ENCODE results near the gene EIF4ENIF1. TPM values are rescaled to one million over a fixed set of nuclear protein-coding genes. Genes with fewer than 3 reads are reported as not detected.

The EIF4ENIF1 gene
- total and polyA plus RNA-seq, 2 donors (not counting 3 experiments of a cell fraction or from before 2014, with no cell fraction given), result 22.8 to 38.7 TPM

GRCh38 chr22:31442768-31443489 is 46.7 kb downstream of the EIF4ENIF1 start:
- dilution Hi-C loops (cut with MboI; ENCODE audit: extremely low pct_ligation_motif_present, low sequenced_read_pairs), result no loop called here

More at GRCh38 chr22:31442768-31443489, 46.7 kb downstream of the EIF4ENIF1 start:
- Histone ChIP-seq H2AFZ (ENCODE audit: low read depth, low read length) (no peak overlapping the region), H4K20me1 (replicated peaks; ENCODE audit: control insufficient read depth, extremely low read depth, insufficient read depth, low read length) (no peaks in the 10 kb centered on the region), H3K27ac (ENCODE audit: insufficient read depth, low read depth, low read length) (no peak overlapping the region), H3K4me1 (ENCODE audit: control insufficient read depth, extremely low read depth, insufficient read depth, low read length) (no peaks in the 10 kb centered on the region), H3K9me3 (replicated peaks; ENCODE audit: control insufficient read depth, insufficient read depth, low read length) (no peaks in the 10 kb centered on the region), H3K36me3 (ENCODE audit: control insufficient read depth in 2 of 2, extremely low read depth in 1 of 2, insufficient read depth in 2 of 2, low read length in 2 of 2) (peaks cover 15 to 36% of the 10 kb centered on the region in 2 experiments), H3K4me2 (ENCODE audit: insufficient read depth, low read length) (no peak overlapping the region), H3K79me2 (ENCODE audit: control insufficient read depth, insufficient read depth, low read length) (no peaks in the 10 kb centered on the region), H3K4me3 (replicated peaks in 1 of 3; ENCODE audit: insufficient read depth in 1 of 3, low read depth in 1 of 3, low read length in 3 of 3) (no peak overlapping the region), H3K9me1 (replicated peaks; ENCODE audit: control insufficient read depth, extremely low read depth, insufficient read depth, low read length) (no peaks in the 10 kb centered on the region), H3K9ac (replicated peaks; ENCODE audit: extremely low read depth, insufficient read depth, low read length) (no peak overlapping the region), H3K27me3 (ENCODE audit: control insufficient read depth in 2 of 2, insufficient read depth in 2 of 2, low read length in 2 of 2) (no peaks in the 10 kb centered on the region)
- POLR2A ChIA-PET, result no interaction called here
- no peak for FAIRE-seq
- DNase-seq (ENCODE audit: low read depth, low spot score), result no peak
- TF ChIP-seq, protein P1, sequence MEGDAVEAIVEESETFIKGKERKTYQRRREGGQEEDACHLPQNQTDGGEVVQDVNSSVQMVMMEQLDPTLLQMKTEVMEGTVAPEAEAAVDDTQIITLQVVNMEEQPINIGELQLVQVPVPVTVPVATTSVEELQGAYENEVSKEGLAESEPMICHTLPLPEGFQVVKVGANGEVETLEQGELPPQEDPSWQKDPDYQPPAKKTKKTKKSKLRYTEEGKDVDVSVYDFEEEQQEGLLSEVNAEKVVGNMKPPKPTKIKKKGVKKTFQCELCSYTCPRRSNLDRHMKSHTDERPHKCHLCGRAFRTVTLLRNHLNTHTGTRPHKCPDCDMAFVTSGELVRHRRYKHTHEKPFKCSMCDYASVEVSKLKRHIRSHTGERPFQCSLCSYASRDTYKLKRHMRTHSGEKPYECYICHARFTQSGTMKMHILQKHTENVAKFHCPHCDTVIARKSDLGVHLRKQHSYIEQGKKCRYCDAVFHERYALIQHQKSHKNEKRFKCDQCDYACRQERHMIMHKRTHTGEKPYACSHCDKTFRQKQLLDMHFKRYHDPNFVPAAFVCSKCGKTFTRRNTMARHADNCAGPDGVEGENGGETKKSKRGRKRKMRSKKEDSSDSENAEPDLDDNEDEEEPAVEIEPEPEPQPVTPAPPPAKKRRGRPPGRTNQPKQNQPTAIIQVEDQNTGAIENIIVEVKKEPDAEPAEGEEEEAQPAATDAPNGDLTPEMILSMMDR (IDR thresholded peaks at IDR 0.05; ENCODE audit: extremely low read depth in 1 of 2, insufficient read depth in 1 of 2, low read depth in 1 of 2, low read length in 2 of 2), result no peak
- TF ChIP-seq FOS (IDR thresholded peaks at IDR 0.05; ENCODE audit: borderline replicate concordance, insufficient read depth, low read length), result no peak
- no peak for TF ChIP-seq POLR2A (IDR thresholded peaks at IDR 0.05; ENCODE audit: low read depth, low read length)
- TF ChIP-seq EZH2 (IDR thresholded peaks at IDR 0.05; ENCODE audit: borderline replicate concordance, low read depth, low read length, severe bottlenecking), result no peak
- no peak for TF ChIP-seq GATA2 (IDR thresholded peaks at IDR 0.05; ENCODE audit: insufficient read depth, insufficient read length, low read depth, low read length)
- no peak for TF ChIP-seq JUN (IDR thresholded peaks at IDR 0.05; ENCODE audit: borderline replicate concordance, insufficient read depth, insufficient read length, low read depth)
- CTCF ChIA-PET, result interaction anchor here (1.2 kb wide), 1 partner anchor 9 kb away, joined by 3 read pairs; no protein-coding TSS in a partner anchor
- BruUV-seq (replicated peaks), result no TSS peak
- intact Hi-C loops (cut with micrococcal nuclease), result no loop called here
